ENCODE measurements around the gene RAB20. TPM values are rescaled to one million over a fixed set of nuclear protein-coding genes. Genes with fewer than 3 reads are reported as not detected.

Gene RAB20
- total and polyA plus RNA-seq, 9 of the 15 experiments (the other 6 are each of a cell fraction or from before 2014, with no cell fraction given): 0.62 to 9.2 (median 5.4) TPM

- H3K9ac ChIP-seq (ENCODE audit: insufficient read depth in 1 of 2, low read depth in 2 of 2, low read length in 2 of 2): no peak overlapping the region
- no peaks in the 10 kb centered on the region for H3K9me3 ChIP-seq (replicated peaks; ENCODE audit: control insufficient read depth, insufficient read depth, low read depth, low read length)
- WGBS (ENCODE audit: insufficient coverage, low coverage, missing lambda C conversion rate): 49% methylated on average over 16 of the region's 24 CpGs
- TF ChIP-seq NFXL1 (CRISPR knock-in tag; IDR thresholded peaks at IDR 0.05): no peak
- TF ChIP-seq NCOA2 (IDR thresholded peaks at IDR 0.05; ENCODE audit: partially characterized antibody in 2 of 2): no peak
- TF ChIP-seq ZBTB5 (IDR thresholded peaks at IDR 0.05): no peak
- no peak for TF ChIP-seq MLLT1 (IDR thresholded peaks at IDR 0.05)
- TF ChIP-seq GABPA (tag; conservative IDR thresholded peaks at IDR 0.05; ENCODE audit: low read depth): no peak
- TF ChIP-seq ZNF217 (CRISPR knock-in tag; IDR thresholded peaks at IDR 0.05): no peak
- no peak for TF ChIP-seq PURB (CRISPR knock-in tag; IDR thresholded peaks at IDR 0.05; ENCODE audit: low read depth)
- no peak for TF ChIP-seq PBX2 (CRISPR knock-in tag; IDR thresholded peaks at IDR 0.05; ENCODE audit: low read depth)
- TF ChIP-seq PBX2 (tag; conservative IDR thresholded peaks at IDR 0.05; ENCODE audit: low read depth): no peak
- no peak for TF ChIP-seq TAF15 (IDR thresholded peaks at IDR 0.05; ENCODE audit: low read depth, low read length)
- TF ChIP-seq NR4A1 (CRISPR knock-in tag; IDR thresholded peaks at IDR 0.05): no peak
- no peak for TF ChIP-seq NR4A1 (tag; IDR thresholded peaks at IDR 0.05)
- TF ChIP-seq ILF3 (IDR thresholded peaks at IDR 0.05; ENCODE audit: borderline replicate concordance): no peak
- TF ChIP-seq ZNF586 (CRISPR knock-in tag; conservative IDR thresholded peaks at IDR 0.05): no peak
- TF ChIP-seq ETV5 (CRISPR knock-in tag; IDR thresholded peaks at IDR 0.05; ENCODE audit: low read depth): no peak
- TF ChIP-seq ZNF699 (CRISPR knock-in tag; IDR thresholded peaks at IDR 0.05; ENCODE audit: insufficient replicate concordance): no peak
- no peak for TF ChIP-seq ATF1 (CRISPR knock-in tag; IDR thresholded peaks at IDR 0.05)
- no peak for TF ChIP-seq ATF1 (tag; IDR thresholded peaks at IDR 0.05)
- H3K4me3 ChIP-seq: no peak overlapping the region
- H3K27ac ChIP-seq (ENCODE audit: extremely low read depth, low read depth, low read length): no peak overlapping the region
- in situ Hi-C loops (cut with MboI) (no loop called here), intact Hi-C loops (cut with micrococcal nuclease) (no loop called here)
- FAIRE-seq (no peak), ATAC-seq (no peak), DNase-seq (ENCODE audit: extremely low read depth in 1 of 4, low spot score in 3 of 4) (no peak)
- no peaks in the 10 kb centered on the region; a peak in 1 of 5 replicates for H3K27me3 ChIP-seq (ENCODE audit: control insufficient read depth in 2 of 2, insufficient read depth in 2 of 2, low read length in 2 of 2)
- no peak overlapping the region for H3K4me2 ChIP-seq (ENCODE audit: insufficient read depth, low read length)
- H4K20me1 ChIP-seq (replicated peaks; ENCODE audit: control insufficient read depth, insufficient read depth, low read length): no peaks in the 10 kb centered on the region
- no peaks in the 10 kb centered on the region for H3K79me2 ChIP-seq (ENCODE audit: control insufficient read depth, insufficient read depth, low read length)
- no peaks in the 10 kb centered on the region for H3K36me3 ChIP-seq (ENCODE audit: control insufficient read depth, insufficient read depth, low read length)
- H2AFZ ChIP-seq (ENCODE audit: low read depth, low read length): no peak overlapping the region
- ChIA-PET CTCF (ENCODE audit: low intra/inter-chr PET ratio) (no interaction called here), POLR2A (no interaction called here)
- no TSS peak for BruUV-seq (replicated peaks)
- peaks cover 0 to 19% of the 10 kb centered on the region in 2 experiments; a peak in 3 of 5 replicates for H3K4me1 ChIP-seq (replicated peaks in 1 of 2; ENCODE audit: control insufficient read depth in 2 of 2, insufficient read depth in 2 of 2, low read length in 2 of 2)
- peaks cover 3% of the 10 kb centered on the region for H3K9me1 ChIP-seq (ENCODE audit: control insufficient read depth, insufficient read depth, low read length)
Measured at GRCh38 chr13:110491869-110492678, 69.4 kb downstream of the RAB20 start.
